ENCODE measurements around the gene BBS12. TPM values are rescaled to one million over a fixed set of nuclear protein-coding genes. Genes with fewer than 3 reads are reported as not detected.

Gene BBS12
- total and polyA plus RNA-seq, 9 of the 15 experiments (the other 6 are each of a cell fraction or from before 2014, with no cell fraction given): 2.7 to 6.5 (median 3.3) TPM

GRCh38 chr4:122788935-122789334 is 56.4 kb downstream of the BBS12 start:
- no peaks in the 10 kb centered on the region for H3K27me3 ChIP-seq (ENCODE audit: control insufficient read depth in 2 of 2, insufficient read depth in 2 of 2, low read length in 2 of 2)
- ChIA-PET CTCF (ENCODE audit: low intra/inter-chr PET ratio) (no interaction called here), POLR2A (interaction anchor here (0.9 to 1.8 kb wide), 4 partner anchors 8 to 25 kb away, joined by 3 to 10 read pairs (median 4); no protein-coding TSS in a partner anchor)
- ATAC-seq (no peak), FAIRE-seq (no peak), DNase-seq (ENCODE audit: extremely low read depth in 1 of 4, low spot score in 3 of 4) (no peak)
- 82% methylated on average over 4 of the region's 4 CpGs for WGBS (ENCODE audit: insufficient coverage, low coverage, missing lambda C conversion rate)
- no peaks in the 10 kb centered on the region for H3K9me3 ChIP-seq (replicated peaks; ENCODE audit: control insufficient read depth, insufficient read depth, low read depth, low read length)
- no peaks in the 10 kb centered on the region for H3K36me3 ChIP-seq (ENCODE audit: control insufficient read depth, insufficient read depth, low read length)
- 0 out of 2 replicates have a peak overlapping the region, but pooled peaks have one; percentile 48 for H2AFZ ChIP-seq (ENCODE audit: low read depth, low read length)
- no peak overlapping the region for H3K4me3 ChIP-seq
- no peaks in the 10 kb centered on the region for H3K79me2 ChIP-seq (ENCODE audit: control insufficient read depth, insufficient read depth, low read length)
- H3K9ac ChIP-seq (ENCODE audit: insufficient read depth in 1 of 2, low read depth in 2 of 2, low read length in 2 of 2): no peak overlapping the region
- no peak overlapping the region for H3K4me2 ChIP-seq (ENCODE audit: insufficient read depth, low read length)
- BruUV-seq (replicated peaks): no TSS peak
- TF ChIP-seq POLR2B (IDR thresholded peaks at IDR 0.05; ENCODE audit: low read depth, partially characterized antibody) (no peak), L3MBTL2 (IDR thresholded peaks at IDR 0.05) (no peak), CSDE1 (IDR thresholded peaks at IDR 0.05) (no peak), FOXJ2 (tag; IDR thresholded peaks at IDR 0.05) (no peak), MITF (IDR thresholded peaks at IDR 0.05) (no peak), TFAM (CRISPR knock-in tag; conservative IDR thresholded peaks at IDR 0.05) (no peak), CEBPG (CRISPR knock-in tag; IDR thresholded peaks at IDR 0.05) (no peak), CEBPG (tag; conservative IDR thresholded peaks at IDR 0.05 in 1 of 2, IDR thresholded peaks at IDR 0.05 in 1 of 2) (no peak), USF2 (CRISPR knock-in tag; IDR thresholded peaks at IDR 0.05) (no peak), RFX5 (IDR thresholded peaks at IDR 0.05; ENCODE audit: low read depth, low read length) (no peak), LCOR (CRISPR knock-in tag; IDR thresholded peaks at IDR 0.05) (no peak), ZNF224 (CRISPR knock-in tag; IDR thresholded peaks at IDR 0.05) (no peak), SOX6 (IDR thresholded peaks at IDR 0.05) (no peak)
- intact Hi-C loops (cut with micrococcal nuclease) (no loop called here), in situ Hi-C loops (cut with MboI) (no loop called here)
- H4K20me1 ChIP-seq (replicated peaks; ENCODE audit: control insufficient read depth, insufficient read depth, low read length): no peaks in the 10 kb centered on the region
- no peaks in the 10 kb centered on the region for H3K9me1 ChIP-seq (ENCODE audit: control insufficient read depth, insufficient read depth, low read length)
- H3K27ac ChIP-seq (ENCODE audit: extremely low read depth, low read depth, low read length): no peak overlapping the region
- H3K4me1 ChIP-seq (replicated peaks in 1 of 2; ENCODE audit: control insufficient read depth in 2 of 2, insufficient read depth in 2 of 2, low read length in 2 of 2): no peaks in the 10 kb centered on the region; a peak in 1 of 5 replicates

All from K562 (cell line).